NCI-H2107 treated with DMSO at 0.1 percent for 48 hours (cell line): ENCODE data around the gene IAH1.

Source experiments
- DNase-seq: peaks from one replicate; lab custom pipeline; 2025; ENCODE audit not compliant: unreplicated experiment; lab: John Stamatoyannopoulos, UW

IAH1 gene

DNA sequence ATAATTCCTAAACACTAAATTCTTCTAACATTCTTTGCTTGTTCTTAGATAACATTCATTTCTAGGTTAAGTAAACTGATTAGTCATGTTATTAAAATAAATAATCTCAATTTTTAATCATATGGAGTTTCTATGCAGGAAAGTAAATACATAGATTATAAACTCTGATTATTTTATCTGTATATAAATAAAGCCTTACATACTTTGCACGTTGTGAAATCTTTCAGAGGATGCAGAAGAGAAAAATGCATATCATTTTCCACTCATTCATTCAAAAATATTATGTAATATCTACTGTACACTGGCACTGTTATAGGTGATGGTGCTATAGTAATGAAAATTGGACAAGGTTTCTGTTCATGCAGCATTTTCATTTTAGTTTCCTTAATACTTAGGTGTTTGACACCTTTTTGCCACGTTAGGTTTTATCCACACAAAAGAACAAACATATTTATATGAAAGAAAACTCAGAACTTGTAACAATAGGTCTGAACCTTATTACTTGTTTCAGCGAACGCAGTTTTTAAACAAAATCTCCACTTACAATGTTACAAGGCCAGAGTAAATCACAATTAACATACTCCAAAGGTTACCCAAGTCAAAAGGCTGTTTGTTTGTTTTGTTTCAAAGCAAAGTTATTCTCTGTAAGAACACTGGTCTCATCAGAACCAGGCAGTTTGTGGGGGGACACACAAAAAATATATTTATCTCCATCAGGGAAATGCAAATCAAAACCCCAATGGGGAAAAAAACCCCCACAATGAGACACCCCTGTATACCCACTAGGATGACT is 53.8 kb downstream of the IAH1 start:
- DNase-seq = no peak

DNA sequence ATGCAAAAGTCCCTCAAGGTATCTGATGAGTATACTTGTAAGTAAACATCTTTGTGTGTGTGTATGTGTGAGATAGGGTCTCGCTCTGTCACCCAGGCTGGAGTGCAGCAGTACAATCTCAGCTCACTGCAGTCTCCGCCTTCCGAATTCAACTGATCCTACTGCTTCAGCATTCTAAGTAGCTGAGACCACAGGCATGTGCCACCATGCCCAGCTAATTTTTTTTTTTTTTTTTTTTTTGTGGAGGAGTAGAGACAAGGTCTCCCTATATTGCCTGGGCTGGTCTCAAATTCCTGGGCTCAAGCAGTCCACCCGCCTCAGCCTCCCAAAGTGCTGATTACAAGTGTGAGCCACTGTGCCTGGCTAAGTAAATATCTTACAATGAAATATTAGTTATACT is 58.1 kb downstream of the IAH1 start:
- no peak for DNase-seq

DNA sequence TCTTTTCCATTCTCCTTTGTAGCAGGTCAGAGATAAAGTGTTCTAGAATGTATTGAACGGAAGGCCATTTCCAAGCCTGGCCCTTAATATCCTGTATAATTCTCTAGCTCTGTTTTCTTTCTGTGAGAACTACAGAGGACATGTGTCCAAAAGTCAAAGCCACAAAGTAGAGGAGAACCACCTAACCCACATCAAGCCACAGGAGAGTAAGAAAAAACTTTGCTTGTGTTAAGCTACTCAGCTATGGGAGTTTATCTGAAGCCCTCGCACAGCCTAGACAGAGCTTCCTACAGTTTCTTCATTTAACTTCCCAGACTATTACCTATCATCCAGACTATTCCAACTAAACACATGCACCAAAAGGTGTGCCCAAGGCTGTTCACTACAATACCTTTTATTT is 59.3 kb downstream of the IAH1 start:
- no peak for DNase-seq

DNA sequence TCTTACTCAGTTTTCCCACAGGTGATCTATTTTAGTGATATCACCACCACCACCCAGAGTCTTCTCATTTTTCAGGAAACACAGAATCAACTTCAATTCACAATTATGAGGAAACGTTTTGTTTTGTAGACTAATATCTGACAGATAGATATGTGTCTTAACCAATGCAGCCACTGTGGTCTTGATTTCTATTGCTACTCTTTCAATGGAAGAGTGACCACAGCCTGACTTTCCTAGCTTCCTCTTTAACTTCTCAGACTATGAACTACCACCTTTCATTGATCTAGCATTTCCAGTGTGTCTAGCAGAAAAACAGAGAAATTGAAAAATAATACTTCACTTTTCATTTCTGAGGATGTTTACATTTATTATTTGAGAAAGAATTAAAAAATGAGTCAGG is 60.8 kb downstream of the IAH1 start:
- no peak for DNase-seq

DNA sequence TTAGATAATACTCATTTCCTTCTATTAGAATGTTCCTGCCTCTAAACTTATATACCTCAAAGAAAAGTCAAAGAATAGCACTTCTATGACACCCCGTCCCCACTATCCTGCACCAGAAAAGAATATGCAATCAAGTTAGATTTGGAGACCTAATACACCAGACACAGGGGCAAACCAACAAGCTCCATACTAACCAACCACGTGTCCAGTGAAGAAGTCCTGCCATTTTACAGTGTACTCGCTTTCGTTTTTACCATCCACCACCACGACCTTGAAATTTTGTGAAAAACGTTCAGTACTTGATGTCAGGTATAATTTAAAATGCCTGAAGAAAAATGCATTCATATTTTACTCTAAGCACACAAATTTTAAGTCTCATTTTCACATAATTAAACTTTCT is 62.2 kb downstream of the IAH1 start:
- DNase-seq = no peak

DNA sequence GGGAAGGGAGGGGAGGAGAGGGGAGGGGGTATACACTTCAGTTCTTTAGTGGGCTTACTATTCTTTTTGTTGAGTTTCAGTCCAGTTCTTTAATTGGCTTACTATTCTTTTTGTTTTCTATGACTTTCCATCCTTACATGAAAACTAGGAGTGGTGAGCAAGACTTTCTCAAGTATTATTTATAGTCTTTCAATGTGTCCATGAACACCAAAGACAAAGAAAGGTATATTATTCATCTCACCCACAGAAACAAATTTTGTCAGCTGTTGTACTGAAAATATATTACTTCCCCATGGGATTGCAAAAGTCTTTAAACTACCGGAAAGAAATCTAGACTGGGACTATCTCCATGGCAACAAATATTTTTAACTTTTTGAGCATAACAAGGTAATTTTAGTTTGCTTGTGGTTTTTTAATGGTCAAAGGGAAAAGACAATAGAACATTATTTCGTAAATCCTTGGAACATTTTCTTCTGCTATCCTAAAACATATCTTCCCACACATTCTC is 63.7 kb downstream of the IAH1 start:
- no peak for DNase-seq
